NCI-H510A treated with DMSO at 0.1 percent for 48 hours (cell line): ENCODE data around the gene DYNC2I2.
A peak's percentile ranks its signal among the peaks of the same experiment; 100 is the strongest.

Experiments used
- DNase-seq: peaks from one replicate; lab custom pipeline; 2025; lab: John Stamatoyannopoulos, UW

DYNC2I2 gene

DNA sequence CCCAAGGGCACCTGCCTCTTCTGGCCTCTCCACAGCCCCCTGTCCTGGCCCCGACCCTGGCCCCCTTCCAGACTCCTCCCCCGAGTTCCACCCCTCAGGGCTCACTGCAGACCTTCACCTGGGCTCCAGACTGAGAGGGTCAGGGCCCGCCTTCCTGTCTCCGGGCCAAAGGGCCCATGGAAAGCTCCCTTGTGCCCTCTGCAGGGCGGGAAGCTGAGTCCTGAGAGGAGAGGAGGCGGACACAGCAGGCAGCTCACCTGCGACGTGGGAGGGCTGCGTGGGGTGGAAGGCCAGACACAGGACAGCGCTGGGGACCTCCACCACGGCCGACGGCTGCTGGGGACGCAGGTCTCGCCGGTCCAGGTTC lies 20.6 kb downstream of the DYNC2I2 start:
- peak; percentile 50 for DNase-seq

DNA sequence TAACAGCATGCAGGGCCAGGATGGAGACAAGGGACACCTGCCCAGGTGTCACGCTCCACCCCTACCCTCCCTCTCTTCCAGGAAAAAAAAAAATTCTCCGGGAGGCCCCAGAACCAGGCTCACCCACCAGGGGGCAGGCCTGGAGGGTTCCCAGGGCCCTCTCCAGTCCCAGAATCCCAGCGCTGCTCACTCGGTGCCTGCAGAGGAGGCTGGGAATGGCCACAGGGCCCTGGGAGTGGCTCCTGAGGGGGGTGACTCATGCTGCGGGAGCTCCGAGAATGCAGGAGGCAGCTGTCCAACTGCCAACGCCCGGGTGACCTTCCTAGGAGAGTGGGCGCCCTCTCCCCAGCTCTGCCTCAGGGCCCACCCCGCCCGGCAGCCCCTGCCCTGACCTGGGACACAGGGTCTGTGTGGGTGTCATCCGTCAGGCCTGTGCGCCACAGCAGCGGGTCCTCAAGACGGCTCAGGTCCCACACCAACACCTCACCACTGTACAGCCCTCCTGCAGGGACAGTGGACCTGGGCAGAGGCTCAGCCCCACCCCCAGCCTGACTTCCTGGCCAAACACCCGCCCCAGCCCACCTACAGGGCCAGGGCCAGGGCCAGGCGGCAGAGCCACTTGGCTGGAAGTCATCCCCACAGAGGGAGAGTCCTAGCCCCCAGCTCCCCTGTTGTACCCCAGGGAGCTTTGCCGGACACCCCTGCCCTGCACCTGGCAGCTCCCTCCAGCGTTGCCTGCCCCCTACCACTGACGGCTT lies 21.2 kb downstream of the DYNC2I2 start:
- DNase-seq, result peak; percentile 93

DNA sequence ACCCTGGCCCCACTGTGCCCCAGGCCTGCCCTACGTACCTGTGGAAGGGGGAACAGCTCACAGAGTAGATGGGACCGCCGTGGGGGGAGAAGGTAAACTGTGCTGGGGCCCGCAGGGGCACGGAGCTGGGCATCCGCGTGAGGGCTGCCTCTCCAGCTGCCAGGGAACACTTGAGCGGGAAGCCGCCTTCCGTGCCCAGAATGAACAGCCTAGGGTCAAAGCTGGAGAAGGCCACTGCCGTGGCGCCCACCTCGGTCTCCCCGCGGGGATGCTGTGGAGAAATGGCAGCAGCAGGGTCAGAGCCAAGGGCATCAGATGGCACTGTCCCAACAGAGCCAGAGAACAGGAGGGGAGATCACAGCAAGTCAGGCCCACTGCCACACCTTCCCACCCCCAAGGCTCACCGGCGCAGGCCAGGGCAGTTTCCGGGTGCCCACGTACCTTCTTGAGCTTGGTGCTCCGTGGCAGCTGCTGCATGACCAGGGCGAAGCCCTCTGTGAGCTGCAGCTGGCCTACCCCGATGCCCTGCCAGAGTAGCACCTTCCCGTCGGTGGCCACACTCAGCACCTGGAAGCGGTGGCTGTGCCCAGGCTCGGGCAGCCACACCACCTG lies 21.9 kb downstream of the DYNC2I2 start:
- no peak for DNase-seq

DNA sequence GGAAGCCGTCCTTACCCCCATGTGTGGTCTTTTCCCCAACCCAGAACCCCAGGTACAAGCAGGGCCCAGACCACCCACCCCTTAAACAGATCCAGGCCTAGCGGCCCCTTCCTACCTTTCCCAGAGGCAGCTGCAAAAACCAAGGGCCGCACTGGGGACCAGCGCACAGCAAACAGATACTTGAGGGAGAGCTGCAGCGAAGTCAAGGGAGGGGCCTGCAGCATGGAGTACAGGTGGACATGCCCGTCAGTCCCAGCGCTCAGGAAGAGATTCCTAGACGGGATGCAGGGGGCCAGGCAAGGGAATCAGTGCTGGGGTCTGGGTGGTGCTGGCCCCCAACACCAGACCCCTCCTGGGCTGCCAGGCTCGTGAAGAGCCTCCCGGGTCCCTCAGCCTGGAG lies 22.5 kb downstream of the DYNC2I2 start:
- DNase-seq, result no peak

DNA sequence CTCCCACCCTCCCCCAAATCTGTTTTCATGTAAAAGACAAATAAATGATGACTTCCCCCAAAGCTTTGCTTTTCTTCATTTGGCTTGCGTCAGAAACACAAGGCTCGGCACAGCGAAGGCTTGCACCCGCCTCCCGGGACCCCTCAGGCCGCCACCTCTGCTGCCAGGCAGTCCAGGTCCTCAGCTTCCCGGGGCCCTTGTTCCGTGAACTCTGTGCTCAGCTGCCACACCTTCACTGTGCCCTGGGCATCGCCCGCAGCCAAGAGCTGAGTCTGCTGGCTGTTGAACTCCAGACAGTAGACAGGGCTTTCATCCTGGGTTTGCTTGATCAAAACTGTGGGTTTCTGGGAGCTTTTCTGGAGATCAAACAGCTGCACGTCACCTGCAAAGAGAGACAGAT lies 23.0 kb downstream of the DYNC2I2 start:
- no peak for DNase-seq

DNA sequence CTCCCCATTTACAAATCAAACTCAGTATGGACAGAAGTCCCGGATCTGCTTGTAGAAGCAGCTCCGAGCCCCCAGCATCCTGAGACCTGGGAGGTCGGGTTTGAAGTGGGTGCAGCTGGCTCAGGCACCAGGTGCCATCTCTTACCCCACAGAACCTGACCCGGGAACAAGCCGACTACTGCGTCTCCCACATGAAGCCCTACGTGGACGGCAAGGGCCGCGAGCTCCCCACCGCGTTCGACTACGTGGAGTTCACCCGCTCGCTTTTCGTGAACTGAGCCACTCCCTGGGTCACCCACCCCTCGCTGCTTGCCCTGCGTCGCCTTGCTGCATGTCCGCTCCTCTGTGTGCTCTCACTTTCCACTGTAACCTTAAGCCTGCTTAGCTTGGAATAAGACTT lies 23.6 kb downstream of the DYNC2I2 start:
- no peak for DNase-seq

DNA sequence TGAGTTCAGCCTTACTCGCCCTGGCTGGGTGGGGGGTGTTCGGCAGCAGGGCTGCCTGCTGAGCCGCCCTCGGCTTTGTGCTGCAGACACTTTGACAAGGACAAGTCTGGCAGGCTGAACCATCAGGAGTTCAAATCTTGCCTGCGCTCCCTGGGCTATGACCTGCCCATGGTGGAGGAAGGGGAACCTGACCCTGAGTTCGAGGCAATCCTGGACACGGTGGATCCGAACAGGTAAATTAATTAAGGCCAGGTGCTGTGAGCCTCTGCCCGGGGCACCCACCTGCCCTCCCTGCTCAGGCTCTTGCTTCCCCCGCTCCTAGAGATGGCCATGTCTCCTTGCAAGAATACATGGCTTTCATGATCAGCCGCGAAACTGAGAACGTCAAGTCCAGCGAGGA lies 24.2 kb downstream of the DYNC2I2 start:
- DNase-seq, result no peak

DNA sequence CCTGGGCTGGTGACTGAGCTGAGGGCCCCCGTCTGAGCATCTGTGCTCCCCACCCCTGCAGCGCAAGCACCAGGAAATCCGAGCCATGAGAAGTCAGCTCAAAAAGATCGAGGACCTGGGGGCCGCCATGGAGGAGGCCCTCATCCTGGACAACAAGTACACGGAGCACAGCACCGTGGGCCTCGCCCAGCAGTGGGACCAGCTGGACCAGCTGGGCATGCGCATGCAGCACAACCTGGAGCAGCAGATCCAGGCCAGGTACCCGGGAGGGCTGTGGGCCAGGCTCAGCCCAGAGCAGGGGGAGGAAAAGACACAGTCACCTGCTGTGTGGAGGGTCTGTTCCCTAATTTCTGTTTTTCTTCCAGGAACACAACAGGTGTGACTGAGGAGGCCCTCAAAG lies 24.6 kb downstream of the DYNC2I2 start:
- no peak for DNase-seq

DNA sequence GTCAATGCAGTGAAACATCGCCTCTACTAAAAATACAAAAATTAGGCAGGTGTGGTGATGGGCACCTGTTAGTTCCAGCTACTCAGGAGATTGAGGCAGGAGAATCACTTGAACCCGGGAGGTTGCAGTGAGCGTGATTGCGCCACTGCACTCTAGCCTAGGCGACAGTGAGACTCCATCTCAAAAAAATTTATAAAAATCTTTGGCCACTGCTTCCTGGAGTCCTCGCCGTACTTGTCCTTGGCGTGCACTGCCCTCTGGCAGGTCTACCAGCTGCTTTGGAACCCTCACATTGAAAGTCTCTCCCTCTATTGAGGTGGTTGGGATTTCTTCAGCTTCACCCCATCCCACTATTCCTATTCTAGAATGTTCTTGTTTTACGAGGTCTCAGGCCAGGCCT lies 25.0 kb downstream of the DYNC2I2 start:
- no peak for DNase-seq

DNA sequence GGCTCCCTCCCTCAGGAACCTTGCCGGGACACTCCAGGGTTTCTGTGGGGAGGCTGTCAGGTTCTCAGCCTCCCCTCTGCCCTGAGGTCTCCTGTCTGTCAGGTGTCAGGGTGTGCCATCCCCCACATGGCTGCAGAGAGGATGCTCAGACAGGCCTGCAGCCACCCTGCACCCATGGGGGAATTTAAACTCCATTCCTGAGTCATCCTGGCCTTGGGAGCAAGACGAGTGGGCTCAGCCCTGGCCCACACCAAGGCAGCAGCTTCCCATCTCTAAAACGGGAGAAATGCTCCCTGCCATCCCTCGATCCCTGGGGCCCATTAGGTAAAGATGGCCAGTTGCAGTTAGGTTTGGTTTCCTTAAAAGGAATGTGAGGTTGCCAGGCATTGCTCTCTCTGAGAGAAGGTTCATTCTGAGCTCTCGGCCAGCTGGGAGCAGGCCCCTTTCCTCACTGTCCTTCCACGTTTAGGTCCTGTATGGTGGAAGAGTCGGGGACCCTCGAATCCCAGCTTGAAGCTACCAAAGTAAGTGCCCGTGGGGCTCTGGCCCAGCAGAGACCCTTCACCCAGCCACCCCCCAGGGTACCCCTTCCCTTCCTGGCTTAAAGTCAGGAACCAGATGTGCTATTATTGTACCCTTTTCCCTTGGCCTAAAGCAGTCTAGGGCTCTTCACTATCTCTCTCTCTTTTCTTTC lies 26.6 kb downstream of the DYNC2I2 start:
- DNase-seq, result no peak

DNA sequence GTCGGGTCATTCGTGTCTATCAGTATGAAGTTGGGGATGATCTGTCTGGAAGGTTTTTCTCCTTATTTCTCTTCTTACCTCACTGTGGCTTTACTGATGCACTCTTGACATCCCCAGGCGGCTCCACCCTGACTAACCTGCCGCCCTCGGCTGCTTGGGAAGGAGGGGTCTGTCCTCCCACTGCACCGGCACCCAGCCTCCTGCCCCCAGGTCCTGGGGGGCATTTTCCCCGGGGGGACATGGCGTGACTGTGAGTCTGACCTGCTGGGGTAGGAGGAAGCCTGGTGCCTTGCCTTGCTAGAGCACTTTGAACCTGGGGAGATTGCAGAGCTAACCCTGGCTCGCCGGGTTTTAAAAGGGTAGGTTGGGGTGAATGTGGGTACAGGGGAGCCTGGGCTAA lies 27.5 kb downstream of the DYNC2I2 start:
- no peak for DNase-seq

DNA sequence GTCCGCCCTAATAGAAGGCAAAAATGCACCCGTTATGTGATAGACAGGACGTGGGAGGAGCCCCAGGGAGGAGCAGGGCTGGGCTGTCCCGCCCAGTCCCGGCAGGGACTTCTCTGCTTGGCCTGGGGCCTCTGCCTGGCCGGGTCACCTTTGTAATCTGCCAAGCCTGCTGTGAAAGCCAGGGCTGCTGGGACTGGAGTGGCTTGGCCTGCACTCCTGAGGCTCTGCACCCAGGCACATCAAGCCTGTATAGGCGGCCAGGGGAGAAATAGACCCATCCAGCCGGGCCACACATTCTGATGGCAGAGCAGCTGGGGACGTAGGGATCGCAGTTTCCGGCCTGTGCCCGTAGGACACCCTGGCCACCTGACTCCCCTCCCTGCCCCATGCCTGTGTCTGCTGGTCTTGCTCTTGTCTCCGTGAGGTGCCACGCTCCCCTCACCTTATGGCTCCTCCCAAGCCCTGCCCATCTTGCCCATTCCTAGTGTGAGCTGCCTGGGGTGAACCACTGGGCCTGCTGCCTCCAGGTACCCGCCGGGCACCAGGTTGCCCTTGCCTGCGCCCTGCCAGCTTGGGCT lies 28.1 kb downstream of the DYNC2I2 start:
- no peak for DNase-seq

DNA sequence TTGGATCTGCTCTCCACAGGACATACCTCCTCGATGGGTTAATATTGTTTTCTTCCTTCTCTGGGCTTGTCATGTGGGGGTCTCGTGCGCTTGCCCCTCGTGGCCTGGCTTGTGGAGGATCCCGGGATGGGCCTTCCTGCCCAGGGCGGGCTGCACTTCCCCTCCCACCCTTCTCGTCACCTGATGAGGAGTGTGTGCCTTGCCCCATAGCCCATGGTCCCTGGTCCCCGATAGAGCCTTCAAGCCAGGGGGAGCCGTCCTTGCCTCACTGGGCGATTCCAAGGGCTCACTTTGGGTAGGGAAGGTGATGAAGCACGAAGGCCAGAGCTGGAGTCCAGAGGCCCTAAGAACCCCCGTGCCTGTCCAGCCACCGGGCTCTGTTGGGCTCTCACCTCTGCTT lies 28.7 kb downstream of the DYNC2I2 start:
- no peak for DNase-seq

DNA sequence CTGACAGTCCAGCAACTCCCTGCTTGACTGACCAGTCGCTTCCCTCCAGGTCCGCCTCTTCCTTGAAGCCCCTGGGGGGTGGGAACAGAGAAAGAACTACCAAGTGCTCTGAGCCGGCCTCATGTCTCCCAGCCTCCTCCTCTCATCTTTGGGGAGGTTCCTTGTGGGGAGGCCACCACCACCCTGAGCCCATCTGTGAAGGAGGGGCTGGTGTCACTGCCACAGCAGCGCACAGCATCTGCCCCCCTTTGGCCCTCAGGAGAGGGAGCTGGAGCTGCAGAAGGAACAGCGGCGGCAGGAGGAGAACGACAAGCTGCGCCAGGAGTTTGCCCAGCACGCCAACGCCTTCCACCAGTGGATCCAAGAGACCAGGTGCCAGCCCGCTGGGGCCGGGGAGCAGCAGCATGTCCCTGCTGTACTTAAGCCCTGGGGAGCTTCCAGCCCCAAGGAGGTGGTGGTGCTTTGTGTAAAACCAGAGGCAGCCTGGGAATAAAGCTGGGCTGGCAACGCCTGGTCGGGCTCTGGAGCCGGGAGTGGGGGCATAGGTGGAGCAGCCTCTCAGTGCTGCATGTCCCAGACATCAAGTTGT lies 29.4 kb downstream of the DYNC2I2 start:
- DNase-seq, result no peak

DNA sequence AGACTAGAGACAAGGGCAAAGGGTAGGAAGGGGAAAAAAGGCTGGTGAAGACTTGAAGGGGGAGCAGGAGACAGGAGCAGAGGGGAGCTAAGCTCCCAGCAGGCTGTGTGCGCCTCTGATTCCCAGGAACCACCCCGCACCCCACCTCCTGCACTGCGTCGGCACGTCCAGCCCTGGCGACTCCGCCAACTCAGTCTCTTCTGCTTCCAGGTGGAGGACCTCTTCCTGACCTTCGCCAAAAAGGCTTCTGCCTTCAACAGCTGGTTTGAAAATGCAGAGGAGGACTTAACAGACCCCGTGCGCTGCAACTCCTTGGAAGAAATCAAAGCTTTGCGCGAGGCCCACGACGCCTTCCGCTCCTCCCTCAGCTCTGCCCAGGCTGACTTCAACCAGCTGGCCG lies 30.5 kb downstream of the DYNC2I2 start:
- DNase-seq, result no peak

DNA sequence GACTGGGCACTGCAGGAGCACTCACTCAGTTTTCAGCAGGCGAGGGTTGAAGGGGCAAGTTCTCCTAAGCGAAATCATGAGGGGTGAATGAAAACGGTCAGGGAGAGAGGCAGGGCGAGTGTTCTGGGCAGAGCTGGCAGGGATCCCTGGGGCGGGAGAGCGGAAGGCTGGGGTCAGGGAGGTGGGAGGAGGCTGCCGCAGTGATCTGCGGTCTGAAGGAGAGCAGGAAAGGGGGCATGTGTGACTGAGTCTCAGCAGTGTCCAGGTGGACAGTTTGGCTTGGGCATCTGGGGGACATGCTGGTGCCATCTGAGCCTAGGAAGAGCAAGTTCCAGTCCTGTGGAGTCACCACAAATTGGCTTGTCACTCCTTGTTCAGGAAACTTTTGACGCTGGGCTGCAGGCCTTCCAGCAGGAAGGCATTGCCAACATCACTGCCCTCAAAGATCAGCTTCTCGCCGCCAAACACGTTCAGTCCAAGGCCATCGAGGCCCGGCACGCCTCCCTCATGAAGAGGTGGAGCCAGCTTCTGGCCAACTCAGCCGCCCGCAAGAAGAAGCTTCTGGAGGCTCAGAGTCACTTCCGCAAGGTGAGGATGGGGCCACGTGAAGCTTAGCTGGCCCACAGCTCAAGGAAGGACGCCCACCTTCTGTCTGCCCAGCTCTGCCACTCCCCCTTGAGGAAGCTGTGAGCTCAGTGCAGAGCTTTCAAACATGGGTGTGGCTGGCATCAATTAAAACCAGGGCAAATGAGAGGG lies 31.1 kb downstream of the DYNC2I2 start:
- DNase-seq, result no peak

DNA sequence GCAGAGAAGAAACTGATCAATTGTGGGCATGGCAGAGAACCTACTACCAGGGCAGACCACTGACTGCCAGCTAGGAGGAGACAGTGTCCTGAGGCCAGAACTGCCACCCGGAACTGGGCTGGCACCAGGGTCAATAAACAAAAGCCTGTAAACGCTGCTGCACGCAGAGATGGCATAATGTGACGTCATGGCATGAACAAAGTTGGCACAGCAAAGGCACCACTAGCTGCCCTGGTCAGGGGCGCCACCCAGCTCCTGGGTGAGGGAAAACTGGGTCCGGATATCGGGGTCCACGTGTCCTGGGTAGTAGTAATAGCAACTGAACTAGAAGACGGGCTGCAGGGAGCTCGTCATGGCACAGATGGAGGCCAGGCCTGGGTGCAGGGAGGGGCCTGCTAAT lies 32.1 kb downstream of the DYNC2I2 start:
- DNase-seq, result no peak

DNA sequence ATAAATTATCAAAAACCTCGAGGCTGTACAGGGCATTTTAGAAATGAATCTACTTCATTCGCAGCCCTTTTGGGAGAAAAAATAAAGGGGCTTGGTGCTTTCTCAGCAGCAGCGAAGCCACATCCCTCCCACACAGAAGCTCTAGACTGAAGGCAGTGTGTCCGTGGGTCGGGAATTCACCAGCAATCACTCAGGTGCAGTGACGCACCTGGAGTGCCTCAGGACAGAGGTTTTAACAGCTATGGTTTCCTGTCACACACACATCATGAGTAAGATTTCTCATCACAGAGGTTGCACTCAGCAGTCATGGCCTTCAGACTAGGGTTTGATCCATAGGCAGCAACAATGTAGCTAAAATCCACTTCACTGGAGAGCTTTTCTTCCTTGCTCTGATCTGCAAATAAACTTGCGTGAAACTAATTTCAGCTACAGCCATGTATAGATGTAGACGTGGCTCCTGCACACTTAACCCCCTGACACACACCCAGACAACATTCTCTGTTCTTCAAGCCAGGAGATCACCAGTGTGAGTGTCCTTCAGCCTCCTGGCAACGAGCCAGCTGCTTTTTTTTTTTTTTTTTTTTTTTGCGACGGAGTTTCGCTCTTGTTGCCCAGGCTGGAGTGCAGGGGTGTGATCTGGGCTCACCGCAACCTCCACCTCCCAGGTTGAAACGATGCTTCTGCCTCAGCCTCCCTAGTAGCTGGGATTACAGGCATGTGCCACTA lies 34.8 kb downstream of the DYNC2I2 start:
- no peak for DNase-seq

DNA sequence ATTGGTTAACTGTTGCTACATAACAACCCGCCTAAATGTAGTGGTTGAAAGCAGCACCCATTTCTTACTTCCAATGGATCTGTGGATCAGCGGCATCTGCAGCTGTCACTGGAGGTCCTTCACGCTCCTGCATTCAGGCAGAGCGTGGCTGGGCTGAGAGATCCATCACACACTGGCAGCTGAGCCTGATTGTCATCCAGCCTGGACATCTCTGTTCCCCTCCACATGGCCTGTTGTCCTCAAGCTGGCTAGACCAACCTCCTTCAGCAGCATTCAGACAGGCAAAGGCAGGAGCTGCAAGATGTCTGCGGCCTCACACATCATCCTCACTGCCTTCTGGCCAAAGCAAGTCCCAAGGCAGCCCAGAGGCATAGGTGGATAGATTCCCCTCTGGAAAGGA lies 36.9 kb downstream of the DYNC2I2 start:
- DNase-seq, result no peak

DNA sequence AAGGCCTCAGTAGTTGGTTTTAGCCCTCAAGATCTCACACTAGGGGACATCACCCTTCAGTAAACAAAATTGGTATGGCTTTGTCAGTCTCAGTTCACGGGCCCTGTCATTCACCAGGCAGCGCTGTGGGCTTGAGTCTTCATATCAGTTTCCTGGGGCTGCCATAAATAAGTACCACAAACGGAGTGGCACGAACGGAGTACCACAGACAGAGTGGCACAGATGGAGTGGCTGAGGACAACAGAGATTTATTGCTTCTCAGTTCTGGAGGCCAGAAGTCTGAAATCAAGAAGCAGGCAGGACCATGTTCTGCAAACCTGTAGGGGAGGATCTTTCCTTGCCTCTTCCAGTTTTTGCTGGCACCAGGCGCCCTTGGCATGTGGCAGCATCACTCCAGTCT lies 37.5 kb downstream of the DYNC2I2 start:
- no peak for DNase-seq

DNA sequence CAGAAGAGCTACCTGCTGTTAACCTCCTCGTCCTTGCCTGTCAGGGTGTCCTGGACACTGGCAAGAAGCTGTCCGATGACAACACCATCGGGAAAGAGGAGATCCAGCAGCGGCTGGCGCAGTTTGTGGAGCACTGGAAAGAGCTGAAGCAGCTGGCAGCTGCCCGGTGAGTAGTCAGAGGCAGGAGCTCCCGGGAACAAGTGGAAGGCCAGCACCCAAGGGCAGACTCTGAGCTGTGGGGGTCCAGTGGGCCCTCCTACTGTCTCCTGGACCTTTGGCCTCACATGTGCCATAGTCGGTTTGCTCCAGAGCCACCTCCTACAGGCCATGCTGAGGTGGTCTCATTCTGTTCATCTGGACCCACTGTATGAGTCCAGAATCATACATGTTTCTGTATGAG lies 38.7 kb downstream of the DYNC2I2 start:
- no peak for DNase-seq
